Gastrocnemius medialis (tissue), 4 donors: ENCODE results near the gene CERT1. TPM values are rescaled to one million over a fixed set of nuclear protein-coding genes. Genes with fewer than 3 reads are reported as not detected.

Source experiments
- ATAC-seq, 2 donors: fragments of 150-250 bp; one replicate each; pipeline ENCODE4 v1.9.1; 2016
- DNase-seq, 2 donors: peaks; one replicate each; pipeline ENCODE4 v3.0.0-alpha.2; 2019
- H3K27ac ChIP-seq, 4 donors: fragments of 200-600 bp; sonication (generic); 1 replicate in 1 of 4; 2 replicates in 3 of 4; pipeline ENCODE4 v1.5.1; 2016 to 2018; ENCODE audit warnings: mild to moderate bottlenecking in 2 of 4, moderate library complexity in 1 of 4
- H3K27me3 ChIP-seq, 3 donors: fragments of 200-600 bp; sonication (generic) in 2 of 3; 1 replicate in 1 of 3; 2 replicates in 2 of 3; pipeline versions ENCODE4 v1.5.1 to v1.6.0; 2016 to 2019; ENCODE audit warnings: mild to moderate bottlenecking in 1 of 3, moderate library complexity in 1 of 3
- H3K36me3 ChIP-seq, 2 donors: fragments of 200-600 bp; sonication (generic) in 1 of 2; one replicate each; pipeline ENCODE4 v1.5.1; 2017 to 2018
- H3K4me1 ChIP-seq, 2 donors: fragments of 200-600 bp; sonication (generic) in 1 of 2; one replicate each; pipeline ENCODE4 v1.5.1; 2016 to 2017; ENCODE audit warnings: mild to moderate bottlenecking in 2 of 2
- H3K4me3 ChIP-seq, 4 donors: fragments of 200-600 bp; sonication (generic) in 3 of 4; 1 replicate in 1 of 4; 2 replicates in 3 of 4; pipeline ENCODE4 v1.5.1; 2016 to 2019; ENCODE audit warnings: mild to moderate bottlenecking in 2 of 4
- H3K9me3 ChIP-seq, 3 donors: fragments of 200-600 bp; sonication (generic) in 2 of 3; 1 replicate in 1 of 3; 2 replicates in 2 of 3; pipeline ENCODE4 v1.5.1; 2016 to 2019
- CTCF ChIP-seq, 5 experiments: fragments of 450-650 bp in 3 of 5; fragments of 200-600 bp in 2 of 5; sonication (generic) in 2 of 5; IDR thresholded peaks in 4 of 5; conservative IDR thresholded peaks in 1 of 5; 1 replicate in 4 of 5; 2 replicates in 1 of 5; pipeline ENCODE4 v1.5.1; 2016 to 2019; ENCODE audit warnings: antibody characterized with exemption in 5 of 5, mild to moderate bottlenecking in 3 of 5, moderate library complexity in 3 of 5
- POLR2A ChIP-seq, 2 donors: fragments of 450-650 bp; IDR thresholded peaks; one replicate each; pipeline ENCODE4 v1.6.1; 2017; ENCODE audit warnings: antibody characterized with exemption in 2 of 2, mild to moderate bottlenecking in 2 of 2, moderate library complexity in 2 of 2
- in situ Hi-C, 4 donors: fragments of 200-750 bp; cut with MboI; loops; one replicate each; pipeline versions ENCODE4 v1.15.0 to v1.8.0; 2017; ENCODE audit warnings: low sequenced_read_pairs in 4 of 4
- intact Hi-C: fragments of 100-400 bp; cut with DNase I; formaldehyde crosslinking; loops from one replicate; pipeline ENCODE4 v1.15.1; 2023; ENCODE audit warnings: low total_unique reads
- total RNA-seq, 4 donors: library from RNA; depleted of rRNA; stranded (reverse); fragments of >200 nt; gene quantifications; one replicate each; pipeline versions ENCODE4 v1.1.0 to v1.2.3, GENCODE V29; 2016

CERT1 gene
- total RNA-seq, 4 donors from 2014 or later = 30.8 to 50.6 (median 41.9) TPM

- H3K36me3 ChIP-seq = no peaks in the 10 kb centered on the region
- no peaks in the 10 kb centered on the region for H3K9me3 ChIP-seq
- H3K4me1 ChIP-seq = peaks cover 0 to 7% of the 10 kb centered on the region in 2 donors
- H3K27ac ChIP-seq = no peak overlapping the region
- DNase-seq (no peak), ATAC-seq (no peak)
- no peaks in the 10 kb centered on the region for H3K27me3 ChIP-seq
- in situ Hi-C loops (no loop called here), intact Hi-C loops (no loop called here)
- TF ChIP-seq POLR2A (IDR thresholded peaks at IDR 0.05) = no peak
- no peak for TF ChIP-seq CTCF (IDR thresholded peaks at IDR 0.05 in 4 of 5, conservative IDR thresholded peaks at IDR 0.05 in 1 of 5)
- H3K4me3 ChIP-seq = no peak overlapping the region
Observed at GRCh38 chr5:75457691-75458090, 53.7 kb downstream of the CERT1 start.

GRCh38 chr5:75457161-75457560 is 54.3 kb downstream of the CERT1 start:
- ATAC-seq = no peak
- in situ Hi-C loops = no loop called here
- Histone ChIP-seq H3K9me3 (no peaks in the 10 kb centered on the region), H3K36me3 (no peaks in the 10 kb centered on the region), H3K27me3 (no peaks in the 10 kb centered on the region), H3K27ac (no peak overlapping the region), H3K4me3 (no peak overlapping the region), H3K4me1 (peaks cover 0 to 7% of the 10 kb centered on the region in 2 donors)
- no peak for DNase-seq
- intact Hi-C loops = no loop called here
- TF ChIP-seq CTCF (IDR thresholded peaks at IDR 0.05 in 4 of 5, conservative IDR thresholded peaks at IDR 0.05 in 1 of 5) = no peak
- TF ChIP-seq POLR2A (IDR thresholded peaks at IDR 0.05) = no peak

DNA sequence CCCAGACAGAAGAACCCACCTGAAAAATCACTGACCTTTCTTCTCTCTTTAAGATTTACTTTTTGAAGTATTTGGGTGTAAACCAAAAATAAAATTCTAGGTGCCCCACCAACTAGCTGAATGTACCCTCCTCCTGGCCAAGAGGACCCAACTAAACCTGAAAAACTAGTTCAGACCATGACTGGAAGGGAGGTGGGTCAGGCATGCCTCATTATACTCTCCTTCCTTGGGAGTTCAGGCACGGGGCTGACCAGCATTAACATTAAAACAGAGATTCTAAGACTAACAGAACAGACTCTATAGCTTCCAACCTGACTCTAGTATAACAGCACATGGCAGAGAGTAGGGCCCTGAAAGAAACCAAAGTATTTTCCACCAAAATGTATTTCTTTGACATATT is 61.4 kb downstream of the CERT1 start:
- intact Hi-C loops (no loop called here), in situ Hi-C loops (no loop called here)
- Histone ChIP-seq H3K4me1 (no peaks in the 10 kb centered on the region), H3K4me3 (no peak overlapping the region), H3K9me3 (no peaks in the 10 kb centered on the region), H3K27ac (no peak overlapping the region), H3K27me3 (no peaks in the 10 kb centered on the region), H3K36me3 (no peaks in the 10 kb centered on the region)
- ATAC-seq (no peak), DNase-seq (no peak)
- no peak for TF ChIP-seq CTCF (IDR thresholded peaks at IDR 0.05 in 4 of 5, conservative IDR thresholded peaks at IDR 0.05 in 1 of 5)
- TF ChIP-seq POLR2A (IDR thresholded peaks at IDR 0.05) = no peak

- no peaks in the 10 kb centered on the region for H3K9me3 ChIP-seq
- in situ Hi-C loops (no loop called here), intact Hi-C loops (no loop called here)
- H3K4me3 ChIP-seq = no peak overlapping the region
- no peak overlapping the region for H3K27ac ChIP-seq
- H3K36me3 ChIP-seq = no peaks in the 10 kb centered on the region
- ATAC-seq (no peak), DNase-seq (no peak)
- H3K27me3 ChIP-seq = no peaks in the 10 kb centered on the region
- H3K4me1 ChIP-seq = no peaks in the 10 kb centered on the region
- TF ChIP-seq CTCF (IDR thresholded peaks at IDR 0.05 in 4 of 5, conservative IDR thresholded peaks at IDR 0.05 in 1 of 5) = no peak
- no peak for TF ChIP-seq POLR2A (IDR thresholded peaks at IDR 0.05)
Observed at GRCh38 chr5:75446068-75446467, 65.4 kb downstream of the CERT1 start.

- no peaks in the 10 kb centered on the region for H3K9me3 ChIP-seq
- no peak overlapping the region for H3K27ac ChIP-seq
- no peaks in the 10 kb centered on the region for H3K4me1 ChIP-seq
- DNase-seq (no peak), ATAC-seq (no peak)
- TF ChIP-seq CTCF (IDR thresholded peaks at IDR 0.05 in 4 of 5, conservative IDR thresholded peaks at IDR 0.05 in 1 of 5) (no peak), POLR2A (IDR thresholded peaks at IDR 0.05) (no peak)
- H3K27me3 ChIP-seq = no peaks in the 10 kb centered on the region
- H3K4me3 ChIP-seq = no peak overlapping the region
- H3K36me3 ChIP-seq = no peaks in the 10 kb centered on the region
- intact Hi-C loops = no loop called here
- in situ Hi-C loops = no loop called here
Observed at GRCh38 chr5:75441560-75441959, 69.9 kb downstream of the CERT1 start.
